GM19328 (cell line): ENCODE data around the gene IL22RA2.
A peak's percentile ranks its signal among the peaks of the same experiment; 100 is the strongest.
"Not testable (repeated sequence)": the region's sequence is repeated elsewhere in the genome, so short reads cannot be mapped to it uniquely, and the experiment has no call there.

ENCODE experiments used
- ATAC-seq: cut with Tn5 transposase; IDR thresholded peaks from one replicate; pipeline ENCODE4 v1.9.1; 2021; ENCODE audit warnings: mild to moderate bottlenecking, moderate library complexity; ENCODE audit not compliant: unreplicated experiment

IL22RA2 gene, protein sequence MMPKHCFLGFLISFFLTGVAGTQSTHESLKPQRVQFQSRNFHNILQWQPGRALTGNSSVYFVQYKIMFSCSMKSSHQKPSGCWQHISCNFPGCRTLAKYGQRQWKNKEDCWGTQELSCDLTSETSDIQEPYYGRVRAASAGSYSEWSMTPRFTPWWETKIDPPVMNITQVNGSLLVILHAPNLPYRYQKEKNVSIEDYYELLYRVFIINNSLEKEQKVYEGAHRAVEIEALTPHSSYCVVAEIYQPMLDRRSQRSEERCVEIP

DNA sequence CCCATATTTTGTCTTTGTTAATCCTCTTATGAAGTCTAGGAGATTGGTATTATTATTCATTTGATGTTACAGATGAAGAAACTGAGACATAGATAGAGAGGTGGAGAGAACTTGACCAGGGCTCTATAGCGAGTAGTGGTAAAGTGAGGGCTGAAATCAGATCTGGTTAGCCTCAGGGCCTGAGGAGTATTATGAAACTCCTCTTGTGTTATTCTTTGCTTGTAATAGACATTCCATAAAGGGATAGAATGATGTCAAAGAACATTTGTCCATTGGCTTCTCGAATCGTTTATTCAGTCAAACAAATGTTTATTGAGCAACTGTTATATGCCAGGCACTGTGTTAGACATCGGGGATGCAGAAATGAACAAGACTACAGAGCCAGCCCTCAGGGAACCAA is at the start of gene IL22RA2:
Gene IL22RA2, minus strand, starts transcription at position 144 of the 400 bp plus-strand sequence. CDS start 11,895 bp downstream, outside the sequence.
- ATAC-seq: no peak

DNA sequence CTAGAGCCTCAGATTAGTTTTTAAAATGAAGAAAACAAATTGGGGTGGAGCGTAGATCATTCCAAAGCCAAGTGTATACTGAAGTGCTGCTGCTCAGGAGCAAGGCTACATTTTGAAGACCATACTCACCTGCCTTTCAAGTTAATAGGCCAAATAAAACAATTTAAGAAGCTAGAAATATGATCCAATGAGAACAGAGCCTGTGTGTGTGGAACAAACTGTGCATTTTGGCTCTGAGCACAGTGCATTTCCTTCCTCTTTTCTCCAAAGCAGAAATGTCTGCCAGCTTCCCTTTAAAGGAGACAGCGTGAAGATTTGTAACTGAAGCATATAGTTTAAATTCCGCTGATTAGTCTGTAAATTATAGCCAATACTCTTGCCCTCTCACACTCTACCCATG is 48.9 kb upstream of the IL22RA2 start:
- ATAC-seq: no peak

DNA sequence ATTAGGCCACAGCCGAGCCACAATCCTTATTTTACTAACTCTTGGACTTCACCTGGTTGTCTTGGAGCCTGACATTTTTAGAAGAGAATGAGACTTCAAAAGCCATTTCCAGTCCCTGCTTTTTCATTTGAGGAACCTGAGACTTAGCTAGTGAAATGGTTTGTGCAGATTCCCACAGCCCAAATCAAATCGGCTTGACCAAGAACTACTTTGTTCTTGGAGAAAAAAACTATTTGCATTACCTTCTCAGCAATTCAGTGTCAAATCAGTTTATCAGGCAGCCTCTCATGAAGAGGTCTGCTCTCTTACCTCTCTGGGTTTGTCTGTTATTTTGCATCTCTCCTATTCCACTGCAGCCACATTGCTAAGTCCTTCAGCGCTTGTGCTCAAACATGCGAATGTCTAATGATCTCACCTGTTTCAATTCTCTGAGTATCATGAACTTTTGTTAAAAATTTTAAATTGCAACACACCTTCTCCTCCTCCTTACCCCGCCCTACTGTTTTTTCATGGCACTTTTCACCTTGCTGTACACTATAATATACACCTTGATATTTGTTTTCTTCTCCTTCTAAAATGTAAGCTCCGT is 46.3 kb upstream of the IL22RA2 start:
- peak; percentile 3 for ATAC-seq

DNA sequence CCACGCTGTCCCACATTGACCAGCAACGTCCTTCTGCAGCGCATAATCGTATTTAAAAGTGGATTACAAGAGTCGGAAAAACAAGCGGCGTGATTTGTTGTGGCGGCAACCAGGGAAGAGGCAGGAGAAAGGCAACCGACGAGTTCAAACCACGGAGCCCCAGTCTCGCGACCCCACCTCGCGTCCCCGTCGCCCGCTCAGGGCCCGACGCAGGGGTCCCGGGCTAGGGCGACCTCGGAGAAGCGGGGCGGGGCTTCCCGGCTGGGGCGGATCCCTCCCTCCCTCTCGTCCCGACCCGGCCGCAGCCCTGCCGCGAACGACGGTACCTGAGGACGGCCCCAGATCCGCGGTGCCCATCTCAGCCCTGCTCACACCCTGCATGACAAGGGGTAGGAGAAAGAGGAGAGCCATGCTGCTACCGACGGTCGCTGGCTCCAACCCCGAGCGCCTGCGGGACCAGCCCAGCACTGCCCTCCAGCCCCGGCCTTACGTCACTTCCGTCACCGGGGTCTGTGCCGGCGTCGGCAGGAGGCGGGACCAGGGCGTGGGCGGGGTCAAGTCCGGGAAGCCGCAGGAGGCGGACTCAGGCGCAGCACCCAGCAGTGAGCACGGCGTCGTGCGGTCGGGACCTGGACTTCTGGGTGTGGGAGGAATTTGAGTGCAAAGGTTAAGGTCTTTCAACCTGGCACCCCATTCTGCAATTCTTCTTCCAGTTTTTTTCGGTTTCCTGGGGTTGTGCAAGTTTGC is 45.6 kb upstream of the IL22RA2 start, which contains the start of gene IFNGR1:
Gene IFNGR1, minus strand, starts transcription at position 469 of the 747 bp plus-strand sequence. Its CDS starts 58 bp downstream, at position 411.
- peak; percentile 87 for ATAC-seq

DNA sequence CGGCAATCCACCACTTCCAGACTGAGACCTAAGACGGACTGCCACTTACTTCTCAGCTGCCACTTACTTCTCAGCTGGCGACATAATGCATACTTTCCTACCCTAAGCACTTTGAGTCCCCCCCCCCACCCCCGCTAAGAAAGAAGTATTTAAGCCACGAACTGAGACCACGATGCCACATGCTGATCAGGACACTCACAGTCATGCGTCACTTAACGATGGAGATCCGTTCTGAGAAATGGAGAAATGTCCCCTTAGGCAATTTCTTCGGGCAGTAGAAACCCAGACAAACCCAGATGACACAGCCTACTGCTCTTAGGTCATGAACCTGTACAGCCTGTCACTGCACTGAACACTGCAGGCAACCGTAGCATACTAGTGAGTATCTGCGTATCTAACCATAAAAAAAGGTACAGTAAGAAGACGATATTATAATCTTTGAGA is 45.1 kb upstream of the IL22RA2 start:
- no peak for ATAC-seq

DNA sequence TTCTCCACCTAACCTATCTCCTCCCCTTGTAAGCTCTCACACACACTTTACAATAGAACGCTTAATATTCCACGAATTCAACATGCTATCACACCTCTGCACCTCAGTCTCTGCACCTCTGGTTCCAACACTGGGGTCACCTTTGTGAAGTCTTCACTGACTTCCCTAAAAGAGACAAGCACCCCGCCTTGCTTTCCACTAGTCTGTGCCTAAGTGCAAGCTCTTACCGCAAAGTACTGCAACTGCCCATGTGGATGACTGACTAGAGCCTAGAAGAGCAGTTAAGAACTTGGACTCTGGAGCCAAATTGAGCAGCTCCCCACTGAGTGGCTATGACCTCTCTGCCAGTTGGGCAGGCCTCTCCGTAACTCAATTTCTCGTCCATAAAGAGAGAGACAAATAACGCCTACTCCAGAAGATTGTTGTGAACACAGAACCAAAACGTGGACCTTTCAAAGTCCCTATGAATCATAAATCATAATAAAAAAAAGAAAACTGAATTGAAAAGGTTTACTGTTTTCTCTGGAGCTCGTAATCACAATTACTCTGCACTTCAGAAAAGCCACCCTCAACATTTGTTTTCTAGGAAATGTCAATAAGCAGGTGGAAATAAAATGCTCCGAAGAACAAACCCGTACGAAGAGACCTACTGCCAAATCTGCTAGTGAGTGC is 44.5 kb upstream of the IL22RA2 start:
- no peak for ATAC-seq

DNA sequence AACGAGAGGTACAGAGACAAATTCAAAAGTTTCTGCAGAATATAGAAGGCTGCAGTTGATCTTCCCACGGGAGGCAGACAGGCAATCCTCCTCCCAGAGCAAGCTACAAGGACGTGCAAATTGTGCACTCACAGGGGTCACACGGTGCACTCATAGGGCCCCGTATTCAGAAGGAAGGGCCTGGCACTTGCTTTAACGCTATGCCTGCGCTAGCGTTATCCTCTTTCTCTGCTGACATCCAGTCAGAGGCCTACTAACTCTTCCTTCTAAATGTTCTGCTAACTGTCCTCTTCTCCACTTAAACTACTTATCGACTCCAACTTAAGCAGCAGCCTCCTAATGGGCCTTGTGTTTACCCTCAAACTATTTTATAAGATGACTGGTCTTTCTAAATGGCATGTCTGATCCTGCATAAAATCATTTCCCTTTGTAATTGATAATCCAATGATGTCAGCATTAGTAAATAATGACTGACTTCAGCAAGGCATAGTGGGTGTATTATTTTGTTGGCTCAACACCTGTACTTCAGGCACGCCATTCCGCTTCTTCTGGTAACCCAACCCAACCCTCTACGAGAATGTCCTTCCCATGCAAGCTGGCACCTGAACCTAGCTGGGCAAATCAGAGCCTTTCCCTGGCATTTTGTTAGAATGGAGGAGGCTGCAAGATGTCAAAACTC is 43.6 kb upstream of the IL22RA2 start:
- ATAC-seq: no peak

DNA sequence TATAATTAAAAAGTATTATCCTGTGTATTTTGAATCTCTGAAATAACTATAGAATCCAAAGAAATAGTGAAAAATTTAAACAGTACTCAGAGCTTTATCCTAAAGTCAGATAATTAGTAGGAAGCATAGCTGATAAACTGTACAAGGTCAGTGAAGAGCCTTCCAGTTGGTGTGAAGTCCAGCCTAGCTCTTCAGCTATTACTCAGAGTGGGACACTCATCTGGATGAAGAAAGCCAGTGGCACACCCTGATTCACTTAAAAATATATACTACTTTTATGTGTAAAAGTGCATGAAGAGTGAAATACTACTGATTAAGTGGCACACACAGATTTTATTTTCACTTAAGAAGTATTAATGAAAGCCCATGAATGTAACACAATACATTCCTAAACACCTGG is 42.7 kb upstream of the IL22RA2 start:
- no peak for ATAC-seq

DNA sequence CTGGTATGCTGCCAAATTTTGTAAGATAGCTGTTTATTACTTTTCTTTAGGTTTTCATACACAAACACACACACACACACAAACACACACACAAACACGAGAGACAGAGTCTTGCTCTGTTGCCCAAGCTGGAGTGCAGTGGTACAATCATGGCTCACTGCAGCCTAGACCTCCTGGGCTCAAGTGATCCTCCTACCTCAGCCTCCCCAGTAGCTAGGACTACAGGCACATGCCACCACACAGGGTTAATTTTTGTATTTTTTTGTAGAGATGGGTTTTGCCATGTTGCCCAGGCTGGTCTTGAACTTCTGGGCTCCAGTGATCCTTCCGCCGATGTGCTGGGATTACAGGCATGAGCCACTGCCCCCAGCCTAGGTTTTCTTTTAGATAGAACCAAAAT is 42.2 kb upstream of the IL22RA2 start:
- ATAC-seq: not testable (repeated sequence)

DNA sequence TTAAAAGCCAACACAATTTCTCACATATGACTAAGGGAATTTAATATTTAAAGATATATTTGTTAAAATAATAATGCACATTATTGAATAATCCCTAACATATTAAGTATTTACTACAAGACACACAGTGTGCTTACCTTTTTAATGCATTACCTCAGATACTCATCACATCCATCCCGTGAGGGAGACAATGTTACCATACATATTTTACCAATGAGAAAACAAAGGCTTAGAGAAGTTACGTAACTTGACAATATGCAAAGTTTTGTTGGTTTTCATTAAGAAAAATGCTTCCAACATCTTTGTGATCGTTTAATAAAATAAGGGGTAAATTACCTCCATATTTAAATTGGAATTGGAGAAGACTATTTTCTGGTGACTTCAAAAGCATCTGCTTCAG is 41.5 kb upstream of the IL22RA2 start:
- no peak for ATAC-seq

DNA sequence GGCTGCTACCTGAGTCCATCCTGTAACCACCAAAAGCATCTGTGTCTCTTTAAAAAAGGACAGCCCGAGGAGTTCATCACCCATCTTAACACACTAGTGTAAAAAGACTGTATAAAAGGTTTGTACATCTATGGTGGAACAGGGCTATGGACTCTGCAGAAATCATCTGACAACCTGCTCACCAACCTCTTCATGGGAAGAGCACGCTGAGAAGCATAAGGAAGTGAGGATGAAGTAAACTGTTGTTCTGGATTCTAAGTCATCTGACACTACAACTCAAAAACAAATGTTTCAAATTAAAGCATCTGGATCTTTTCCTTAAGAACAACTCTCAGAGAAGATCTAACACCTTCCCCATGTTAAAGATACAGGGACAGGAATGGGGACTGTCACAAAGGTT is 40.4 kb upstream of the IL22RA2 start:
- ATAC-seq: no peak

DNA sequence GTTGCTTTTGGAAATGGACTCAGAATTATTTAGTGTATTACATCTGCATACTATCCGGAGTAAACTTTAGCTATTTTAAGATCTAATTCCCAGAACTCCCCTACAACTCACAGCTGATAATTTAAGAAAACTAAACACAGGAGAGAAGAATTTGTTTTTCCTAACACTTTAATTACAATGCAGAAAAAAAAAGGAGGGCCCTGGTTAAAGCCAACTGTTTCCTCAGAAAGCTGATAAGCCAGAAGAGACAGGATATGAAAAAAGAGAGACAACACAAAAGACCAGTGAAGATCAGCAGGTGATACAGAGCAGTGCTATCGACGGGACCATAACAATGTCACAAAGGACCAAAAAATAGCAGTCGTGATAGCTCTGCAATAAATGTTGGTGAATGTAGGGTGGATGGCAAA is 39.9 kb upstream of the IL22RA2 start:
- no peak for ATAC-seq

DNA sequence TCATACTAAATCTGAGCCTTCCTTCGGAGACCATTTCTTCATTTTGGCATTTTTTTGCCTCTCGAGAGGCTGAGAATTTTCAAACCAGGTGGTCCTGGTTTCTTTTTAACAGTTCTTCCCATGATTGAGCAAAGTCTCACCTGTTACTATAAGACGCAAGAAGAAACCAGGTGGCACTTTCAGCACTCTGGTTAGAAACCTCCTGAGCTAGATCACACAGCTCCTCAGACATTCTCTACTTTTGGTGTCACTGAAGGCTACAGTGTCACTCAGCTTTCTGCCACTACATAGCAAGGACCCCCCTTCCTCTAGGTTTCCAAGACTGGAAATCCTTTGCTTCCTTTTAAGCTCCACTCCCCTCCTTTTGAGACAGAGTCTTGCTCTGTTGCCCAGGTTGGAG is 38.5 kb upstream of the IL22RA2 start:
- no peak for ATAC-seq

DNA sequence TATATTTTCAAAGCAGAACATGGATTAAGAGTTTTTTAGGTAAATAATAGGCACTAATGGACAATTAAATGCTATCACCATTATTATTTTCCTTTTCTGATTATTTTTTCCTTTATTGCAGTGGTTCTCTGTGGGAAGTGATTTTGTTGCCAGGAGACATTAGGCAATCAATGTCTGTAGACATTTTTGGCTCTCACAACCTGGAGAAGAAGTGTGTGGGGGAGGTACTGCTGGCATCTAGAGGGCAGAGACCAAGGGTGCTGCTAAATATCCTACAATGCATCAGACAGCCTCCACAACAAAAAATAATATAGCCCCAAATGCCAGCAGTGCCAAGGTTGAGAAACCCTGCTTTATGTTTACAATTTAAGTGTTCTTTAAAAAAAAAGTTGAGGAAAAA is 37.5 kb upstream of the IL22RA2 start:
- ATAC-seq: no peak

DNA sequence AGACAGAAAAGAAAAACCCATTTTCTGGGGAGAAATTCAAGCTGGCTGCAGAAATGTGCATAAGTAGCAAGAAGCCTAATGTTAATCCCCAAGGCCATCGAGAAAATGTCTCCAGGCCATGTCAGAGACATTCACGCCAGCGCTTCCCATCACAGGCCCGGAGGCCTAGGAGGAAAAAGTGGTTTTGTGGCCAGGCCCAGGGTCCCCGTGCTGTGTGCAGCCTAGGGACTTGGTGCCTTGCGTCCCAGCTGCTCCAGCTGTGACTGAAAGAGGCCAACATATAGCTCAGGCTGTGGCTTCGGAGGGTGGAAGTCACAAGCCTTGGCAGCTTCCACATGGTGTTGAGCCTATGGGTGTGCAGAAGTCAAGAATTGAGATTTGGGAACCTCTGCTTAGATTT is 34.8 kb upstream of the IL22RA2 start:
- ATAC-seq: no peak

DNA sequence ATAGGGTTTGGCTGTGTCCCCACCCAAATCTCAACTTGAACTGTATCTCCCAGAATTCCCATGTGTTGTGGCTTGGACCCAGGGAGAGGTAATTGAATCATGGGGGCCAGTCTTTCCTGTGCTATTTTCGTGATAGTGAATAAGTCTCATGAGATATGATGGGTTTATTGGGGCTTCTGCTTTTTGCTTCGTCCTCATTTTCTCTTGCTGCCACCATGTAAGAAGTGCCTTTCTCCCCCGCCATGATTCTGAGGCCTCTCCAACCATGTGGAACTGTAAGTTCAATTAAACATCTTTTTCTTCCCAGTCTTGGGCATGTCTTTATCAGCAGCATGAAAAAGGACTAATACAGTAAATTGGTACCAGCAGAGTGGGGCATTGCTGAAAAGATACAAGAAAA is 34.0 kb upstream of the IL22RA2 start:
- ATAC-seq: not testable (repeated sequence)

DNA sequence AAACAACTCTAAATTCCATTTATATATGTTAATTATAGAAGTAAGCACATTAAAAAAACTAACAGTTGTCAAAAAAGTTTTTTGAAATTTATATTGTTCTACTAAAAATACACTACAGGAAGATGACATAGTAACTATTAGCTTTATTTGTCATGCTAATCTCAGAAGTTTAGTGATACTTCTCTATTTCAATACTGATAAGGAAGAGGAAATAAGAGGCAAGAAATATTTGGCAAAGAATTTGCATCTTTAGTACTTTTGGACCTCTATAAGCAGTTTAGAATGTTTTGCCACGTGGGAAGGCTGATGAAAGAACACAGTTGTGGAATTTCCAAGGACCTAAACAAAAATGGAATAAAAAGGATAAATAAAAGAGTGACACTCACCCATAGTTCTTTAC is 33.1 kb upstream of the IL22RA2 start:
- ATAC-seq: no peak

DNA sequence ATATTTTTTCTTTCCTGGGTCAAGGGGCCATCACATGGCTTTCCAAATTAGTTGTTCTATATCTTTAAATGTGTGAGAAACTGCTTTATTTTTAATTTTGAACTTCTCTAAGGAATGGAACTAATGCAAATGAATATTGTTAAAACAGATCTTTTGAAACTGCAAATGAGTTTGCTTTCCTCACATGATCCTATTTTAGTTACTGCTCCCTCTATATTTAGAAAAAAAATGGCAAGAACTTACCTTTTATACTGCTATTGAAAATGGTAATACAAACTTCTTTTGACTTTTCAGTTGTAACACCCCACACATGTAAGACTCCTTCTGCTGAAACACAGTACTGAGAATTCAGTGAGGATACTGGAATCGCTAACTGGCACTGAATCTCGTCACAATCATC is 29.8 kb upstream of the IL22RA2 start:
- no peak for ATAC-seq

DNA sequence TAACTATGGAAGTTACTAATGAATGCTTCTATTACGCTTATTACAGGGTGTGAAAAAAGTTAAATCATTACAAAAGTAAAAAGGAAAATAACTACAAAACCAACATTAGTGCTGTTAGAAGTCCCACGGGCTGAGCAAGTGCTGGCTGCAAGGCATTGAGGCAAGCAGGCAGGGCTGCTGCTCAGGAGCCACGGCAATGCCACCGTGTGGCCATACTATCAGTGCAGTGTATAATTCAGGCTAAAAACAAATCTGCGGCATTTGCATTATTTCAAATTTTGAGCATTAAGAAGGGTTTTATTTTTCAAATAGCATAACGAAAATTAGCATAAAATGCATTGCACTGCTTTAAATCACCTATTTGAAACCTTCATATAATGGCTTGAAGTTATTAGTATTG is 28.6 kb upstream of the IL22RA2 start:
- ATAC-seq: no peak

DNA sequence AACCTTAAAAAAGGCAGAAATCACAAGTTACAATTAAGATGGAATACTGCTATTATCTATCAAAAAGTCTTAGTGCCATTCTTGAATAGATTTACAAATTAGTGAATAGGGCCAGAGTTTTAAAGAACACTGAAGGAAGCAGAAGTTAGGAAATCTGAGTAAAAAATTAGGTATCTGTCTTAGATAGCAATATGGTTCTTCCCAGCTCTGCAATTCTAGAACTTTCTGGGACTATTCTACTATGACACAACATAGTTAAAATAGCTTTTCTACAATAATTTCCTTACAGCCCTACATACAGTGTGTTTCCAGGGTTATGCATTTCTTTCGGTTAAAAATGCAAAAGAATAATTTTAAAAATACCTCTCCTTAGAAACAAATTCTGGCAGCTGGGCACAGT is 27.6 kb upstream of the IL22RA2 start:
- ATAC-seq: no peak

DNA sequence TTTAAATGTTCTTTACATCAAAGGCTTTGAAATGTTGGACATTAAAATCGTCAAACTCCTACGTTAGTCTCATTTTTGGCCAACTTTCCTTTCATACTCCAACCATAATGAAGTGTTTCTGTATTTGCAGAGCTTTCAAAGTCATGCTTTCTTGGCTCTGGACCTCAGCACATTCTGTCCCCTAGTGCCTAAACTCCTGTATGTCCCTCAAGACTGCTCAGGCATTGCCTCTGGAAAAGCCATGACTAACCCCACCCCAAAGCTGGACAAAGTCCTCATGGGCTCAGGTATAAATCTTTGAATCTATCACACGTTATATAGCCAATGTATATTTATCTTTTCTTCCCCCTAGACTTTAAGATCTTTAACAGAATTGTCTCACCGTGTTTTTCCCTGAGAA is 26.8 kb upstream of the IL22RA2 start:
- no peak for ATAC-seq
